ENCODE measurements around the gene TOR1B. TPM values are rescaled to one million over a fixed set of nuclear protein-coding genes. Genes with fewer than 3 reads are reported as not detected.

TOR1B gene
- polyA plus RNA-seq, 4 donors: 7.0 to 22.9 (median 16.9) TPM

GRCh38 chr9:129848712-129849441 lies 45.9 kb downstream of the TOR1B start:
- H3K4me1 ChIP-seq (ENCODE audit: control insufficient read depth in 3 of 3, insufficient read depth in 2 of 3, low read depth in 1 of 3, low read length in 2 of 3): no peaks in the 10 kb centered on the region
- DNase-seq: no peak
- H3K9me3 ChIP-seq (ENCODE audit: control insufficient read depth in 2 of 2, insufficient read depth in 1 of 2, low read depth in 1 of 2, low read length in 1 of 2): no peaks in the 10 kb centered on the region
- no peak overlapping the region for H3K27ac ChIP-seq (ENCODE audit: low read depth in 1 of 3, low read length in 2 of 3)
- FAIRE-seq: no peak
- 79 to 92% (median 88%) methylated on average over 4 of the region's 4 CpGs for WGBS, 3 donors
- no peak overlapping the region for H3K4me3 ChIP-seq (ENCODE audit: low read depth in 1 of 3, low read length in 3 of 3)
- no peaks in the 10 kb centered on the region for H3K27me3 ChIP-seq (ENCODE audit: control insufficient read depth in 3 of 3, insufficient read depth in 3 of 3, low read length in 3 of 3)
- H3K36me3 ChIP-seq (ENCODE audit: control insufficient read depth in 3 of 3, insufficient read depth in 2 of 3, low read depth in 1 of 3, low read length in 3 of 3): peaks cover 5 to 31% (median 8%) of the 10 kb centered on the region in 3 donors

- Histone ChIP-seq H3K27ac (ENCODE audit: low read depth in 1 of 3, low read length in 2 of 3) (no peak overlapping the region), H3K9me3 (ENCODE audit: control insufficient read depth in 2 of 2, insufficient read depth in 1 of 2, low read depth in 1 of 2, low read length in 1 of 2) (no peaks in the 10 kb centered on the region), H3K4me3 (ENCODE audit: low read depth in 1 of 3, low read length in 3 of 3) (no peak overlapping the region), H3K27me3 (ENCODE audit: control insufficient read depth in 3 of 3, insufficient read depth in 3 of 3, low read length in 3 of 3) (no peaks in the 10 kb centered on the region), H3K4me1 (ENCODE audit: control insufficient read depth in 3 of 3, insufficient read depth in 2 of 3, low read depth in 1 of 3, low read length in 2 of 3) (no peaks in the 10 kb centered on the region), H3K36me3 (ENCODE audit: control insufficient read depth in 3 of 3, insufficient read depth in 2 of 3, low read depth in 1 of 3, low read length in 3 of 3) (peaks cover 5 to 35% (median 9%) of the 10 kb centered on the region in 3 donors)
- 82 to 89% (median 87%) methylated on average over 6 of the region's 6 CpGs for WGBS, 3 donors
- FAIRE-seq (no peak), DNase-seq (no peak)
Measured at GRCh38 chr9:129849901-129850300, 46.9 kb downstream of the TOR1B start.

GRCh38 chr9:129850821-129851550 lies 48.0 kb downstream of the TOR1B start:
- FAIRE-seq: no peak
- 87 to 91% (median 88%) methylated on average over 6 of the region's 6 CpGs for WGBS, 3 donors
- Histone ChIP-seq H3K36me3 (ENCODE audit: control insufficient read depth in 3 of 3, insufficient read depth in 2 of 3, low read depth in 1 of 3, low read length in 3 of 3) (peaks cover 5 to 40% (median 9%) of the 10 kb centered on the region in 3 donors), H3K4me1 (ENCODE audit: control insufficient read depth in 3 of 3, insufficient read depth in 2 of 3, low read depth in 1 of 3, low read length in 2 of 3) (no peaks in the 10 kb centered on the region), H3K27me3 (ENCODE audit: control insufficient read depth in 3 of 3, insufficient read depth in 3 of 3, low read length in 3 of 3) (no peaks in the 10 kb centered on the region), H3K9me3 (ENCODE audit: control insufficient read depth in 2 of 2, insufficient read depth in 1 of 2, low read depth in 1 of 2, low read length in 1 of 2) (no peaks in the 10 kb centered on the region), H3K27ac (ENCODE audit: low read depth in 1 of 3, low read length in 2 of 3) (no peak overlapping the region), H3K4me3 (ENCODE audit: low read depth in 1 of 3, low read length in 3 of 3) (no peak overlapping the region)
- no peak for DNase-seq

- Histone ChIP-seq H3K36me3 (ENCODE audit: control insufficient read depth in 3 of 3, insufficient read depth in 2 of 3, low read depth in 1 of 3, low read length in 3 of 3) (peaks cover 5 to 48% (median 12%) of the 10 kb centered on the region in 3 donors), H3K4me1 (ENCODE audit: control insufficient read depth in 3 of 3, insufficient read depth in 2 of 3, low read depth in 1 of 3, low read length in 2 of 3) (no peaks in the 10 kb centered on the region), H3K9me3 (ENCODE audit: control insufficient read depth in 2 of 2, insufficient read depth in 1 of 2, low read depth in 1 of 2, low read length in 1 of 2) (no peaks in the 10 kb centered on the region), H3K27me3 (ENCODE audit: control insufficient read depth in 3 of 3, insufficient read depth in 3 of 3, low read length in 3 of 3) (no peaks in the 10 kb centered on the region), H3K27ac (ENCODE audit: low read depth in 1 of 3, low read length in 2 of 3) (no peak overlapping the region), H3K4me3 (ENCODE audit: low read depth in 1 of 3, low read length in 3 of 3) (no peak overlapping the region)
- FAIRE-seq: no peak
- 75 to 94% (median 85%) methylated on average over 5 of the region's 5 CpGs for WGBS, 3 donors
- no peak for DNase-seq
Measured at GRCh38 chr9:129851821-129852220, 48.8 kb downstream of the TOR1B start.

GRCh38 chr9:129852579-129852978 lies 49.6 kb downstream of the TOR1B start:
- WGBS, 3 donors: 72 to 89% (median 81%) methylated on average over 5 of the region's 5 CpGs
- H3K4me3 ChIP-seq (ENCODE audit: low read depth in 1 of 3, low read length in 3 of 3): no peak overlapping the region
- peaks cover 9 to 55% (median 12%) of the 10 kb centered on the region in 3 donors for H3K36me3 ChIP-seq (ENCODE audit: control insufficient read depth in 3 of 3, insufficient read depth in 2 of 3, low read depth in 1 of 3, low read length in 3 of 3)
- H3K27ac ChIP-seq (ENCODE audit: low read depth in 1 of 3, low read length in 2 of 3): no peak overlapping the region
- no peaks in the 10 kb centered on the region for H3K4me1 ChIP-seq (ENCODE audit: control insufficient read depth in 3 of 3, insufficient read depth in 2 of 3, low read depth in 1 of 3, low read length in 2 of 3)
- no peaks in the 10 kb centered on the region for H3K27me3 ChIP-seq (ENCODE audit: control insufficient read depth in 3 of 3, insufficient read depth in 3 of 3, low read length in 3 of 3)
- DNase-seq (no peak), FAIRE-seq (no peak)
- no peaks in the 10 kb centered on the region for H3K9me3 ChIP-seq (ENCODE audit: control insufficient read depth in 2 of 2, insufficient read depth in 1 of 2, low read depth in 1 of 2, low read length in 1 of 2)

GRCh38 chr9:129853614-129854013 lies 50.6 kb downstream of the TOR1B start:
- no peak for FAIRE-seq
- H3K4me1 ChIP-seq (ENCODE audit: control insufficient read depth in 3 of 3, insufficient read depth in 2 of 3, low read depth in 1 of 3, low read length in 2 of 3): no peaks in the 10 kb centered on the region
- no peak overlapping the region for H3K27ac ChIP-seq (ENCODE audit: low read depth in 1 of 3, low read length in 2 of 3)
- H3K9me3 ChIP-seq (ENCODE audit: control insufficient read depth in 2 of 2, insufficient read depth in 1 of 2, low read depth in 1 of 2, low read length in 1 of 2): no peaks in the 10 kb centered on the region
- WGBS, 3 donors: 51 to 87% (median 55%) methylated on average over 3 of the region's 3 CpGs
- no peak for DNase-seq
- H3K36me3 ChIP-seq (ENCODE audit: control insufficient read depth in 3 of 3, insufficient read depth in 2 of 3, low read depth in 1 of 3, low read length in 3 of 3): peaks cover 12 to 66% (median 13%) of the 10 kb centered on the region in 3 donors
- no peaks in the 10 kb centered on the region for H3K27me3 ChIP-seq (ENCODE audit: control insufficient read depth in 3 of 3, insufficient read depth in 3 of 3, low read length in 3 of 3)
- no peak overlapping the region for H3K4me3 ChIP-seq (ENCODE audit: low read depth in 1 of 3, low read length in 3 of 3)

- peak overlapping the region in 1 of 3 donors; percentile 38 for H3K27ac ChIP-seq (ENCODE audit: low read depth in 1 of 3, low read length in 2 of 3)
- FAIRE-seq: no peak
- H3K9me3 ChIP-seq (ENCODE audit: control insufficient read depth in 2 of 2, insufficient read depth in 1 of 2, low read depth in 1 of 2, low read length in 1 of 2): no peaks in the 10 kb centered on the region
- H3K27me3 ChIP-seq (ENCODE audit: control insufficient read depth in 3 of 3, insufficient read depth in 3 of 3, low read length in 3 of 3): no peaks in the 10 kb centered on the region
- peak in 1 of 2 donors; percentile 34 for DNase-seq
- H3K4me1 ChIP-seq (ENCODE audit: control insufficient read depth in 3 of 3, insufficient read depth in 2 of 3, low read depth in 1 of 3, low read length in 2 of 3): no peaks in the 10 kb centered on the region
- H3K4me3 ChIP-seq (ENCODE audit: low read depth in 1 of 3, low read length in 3 of 3): no peak overlapping the region
- 82 to 92% (median 83%) methylated on average over 4 of the region's 4 CpGs for WGBS, 3 donors
- H3K36me3 ChIP-seq (ENCODE audit: control insufficient read depth in 3 of 3, insufficient read depth in 2 of 3, low read depth in 1 of 3, low read length in 3 of 3): peaks cover 12 to 70% (median 13%) of the 10 kb centered on the region in 3 donors
Measured at GRCh38 chr9:129854588-129855110, 51.7 kb downstream of the TOR1B start.

GRCh38 chr9:129857207-129857606 lies 54.2 kb downstream of the TOR1B start:
- DNase-seq (no peak), FAIRE-seq (no peak)
- H3K27ac ChIP-seq (ENCODE audit: low read depth in 1 of 3, low read length in 2 of 3): no peak overlapping the region
- H3K36me3 ChIP-seq (ENCODE audit: control insufficient read depth in 3 of 3, insufficient read depth in 2 of 3, low read depth in 1 of 3, low read length in 3 of 3): peaks cover 12 to 74% (median 12%) of the 10 kb centered on the region in 3 donors
- no peaks in the 10 kb centered on the region for H3K9me3 ChIP-seq (ENCODE audit: control insufficient read depth in 2 of 2, insufficient read depth in 1 of 2, low read depth in 1 of 2, low read length in 1 of 2)
- WGBS, 3 donors: 88 to 89% (median 89%) methylated on average over 7 of the region's 7 CpGs
- H3K4me3 ChIP-seq (ENCODE audit: low read depth in 1 of 3, low read length in 3 of 3): no peak overlapping the region
- no peaks in the 10 kb centered on the region for H3K4me1 ChIP-seq (ENCODE audit: control insufficient read depth in 3 of 3, insufficient read depth in 2 of 3, low read depth in 1 of 3, low read length in 2 of 3)
- no peaks in the 10 kb centered on the region for H3K27me3 ChIP-seq (ENCODE audit: control insufficient read depth in 3 of 3, insufficient read depth in 3 of 3, low read length in 3 of 3)
